ENCODE results near the gene DSCAML1.

Gene DSCAML1

GRCh38 chr11:117687776-117688175 lies 109.2 kb downstream of the DSCAML1 start:
- DNase-seq, result no peak

- no peak for DNase-seq
Measured at GRCh38 chr11:117686711-117687110, 110.3 kb downstream of the DSCAML1 start.

GRCh38 chr11:117685566-117685965 lies 111.5 kb downstream of the DSCAML1 start:
- DNase-seq, result no peak

GRCh38 chr11:117684731-117685130 lies 112.3 kb downstream of the DSCAML1 start:
- DNase-seq, result no peak

GRCh38 chr11:117684111-117684510 lies 112.9 kb downstream of the DSCAML1 start:
- no peak for DNase-seq

- DNase-seq, result no peak
Measured at GRCh38 chr11:117681438-117681837, 115.6 kb downstream of the DSCAML1 start.

- DNase-seq, result no peak
Measured at GRCh38 chr11:117679461-117679860, 117.6 kb downstream of the DSCAML1 start.

GRCh38 chr11:117678658-117679406 lies 118.2 kb downstream of the DSCAML1 start:
- DNase-seq, result peak; percentile 71 to 75

GRCh38 chr11:117677729-117678310 lies 119.2 kb downstream of the DSCAML1 start:
- peak; percentile 70 to 75 for DNase-seq

- no peak for DNase-seq
Measured at GRCh38 chr11:117676501-117676900, 120.5 kb downstream of the DSCAML1 start.

GRCh38 chr11:117673602-117674001 lies 123.4 kb downstream of the DSCAML1 start:
- peak; percentile 66 to 73 for DNase-seq

GRCh38 chr11:117671370-117671769 lies 125.6 kb downstream of the DSCAML1 start:
- no peak for DNase-seq

- DNase-seq, result no peak
Measured at GRCh38 chr11:117670924-117671323, 126.1 kb downstream of the DSCAML1 start.

- DNase-seq, result peak in 1 of 2 donors; percentile 28
Measured at GRCh38 chr11:117670443-117670842, 126.6 kb downstream of the DSCAML1 start.

GRCh38 chr11:117669616-117670015 lies 127.4 kb downstream of the DSCAML1 start:
- no peak for DNase-seq

- DNase-seq, result peak in 1 of 2 donors; percentile 28
Measured at GRCh38 chr11:117669062-117669461, 128.0 kb downstream of the DSCAML1 start.

- peak in 1 of 2 donors; percentile 62 for DNase-seq
Measured at GRCh38 chr11:117668321-117668751, 128.7 kb downstream of the DSCAML1 start.

GRCh38 chr11:117664897-117665296 lies 132.1 kb downstream of the DSCAML1 start:
- DNase-seq, result no peak

- peak; percentile 51 to 76 for DNase-seq
Measured at GRCh38 chr11:117663821-117664220, 133.2 kb downstream of the DSCAML1 start.

GRCh38 chr11:117663414-117663813 lies 133.6 kb downstream of the DSCAML1 start:
- peak; percentile 64 to 76 for DNase-seq

- DNase-seq, result no peak
Measured at GRCh38 chr11:117662671-117663269, 134.2 kb downstream of the DSCAML1 start.

- DNase-seq, result no peak
Measured at GRCh38 chr11:117662255-117662654, 134.8 kb downstream of the DSCAML1 start.

- DNase-seq, result no peak
Measured at GRCh38 chr11:117658809-117659208, 138.2 kb downstream of the DSCAML1 start.

GRCh38 chr11:117657794-117658193 lies 139.2 kb downstream of the DSCAML1 start:
- DNase-seq, result peak; percentile 81 to 86
